K562 (cell line): ENCODE measurements around the gene ELMO1. TPM values are rescaled to one million over a fixed set of nuclear protein-coding genes. Genes with fewer than 3 reads are reported as not detected.

Experiments used
- ATAC-seq: fragments of 200-7000 bp; cut with Tn5 transposase; 3 replicates; pipeline ENCODE4 v1.9.1; 2020; ENCODE audit warnings: moderate library complexity
- BruUV-seq: library from RNA; stranded (reverse); fragments of 400-500 nt; replicated peaks from 2 replicates; lab custom pipeline; 2021; lab: Mats Ljungman, UMichigan
- CTCF ChIA-PET: fragments of 300-600 bp; formaldehyde crosslinking; extraction: SDS; loops from one replicate; lab custom pipeline; 2021; ENCODE audit warnings: low intra/inter-chr PET ratio; lab: Yijun Ruan, JAX
- POLR2A ChIA-PET: fragments of 300-600, 350-650 bp; sonication (Branson Sonifier 250); formaldehyde crosslinking; extraction: SDS; loops from one replicate; lab custom pipeline; 2021; ENCODE audit warnings: antibody characterized with exemption, inconsistent platforms; lab: Yijun Ruan, JAX
- DNase-seq, 4 experiments: peaks; one replicate each; pipeline versions ENCODE4 v3.0.0 to v3.0.0-alpha.2; 2011 to 2018; ENCODE audit warnings: low spot score in 3 of 4, mixed read lengths in 3 of 4; ENCODE audit errors: extremely low read depth in 1 of 4
- FAIRE-seq: peaks from 2 replicates; lab custom pipeline; 2011; peaks lifted over from hg19 to GRCh38; lab: Jason Lieb, UNC
- H2AFZ ChIP-seq: 2 replicates; pipeline ENCODE4 v1.6.0; 2011; ENCODE audit warnings: low read depth, low read length, control low read depth, inconsistent platforms
- H3K27ac ChIP-seq: fragments of 200-600 bp; 3 replicates; pipeline ENCODE4 v1.8.0; 2011; ENCODE audit warnings: low read depth, mild to moderate bottlenecking, control low read depth, inconsistent platforms, low read length, moderate library complexity, mixed read lengths; ENCODE audit errors: extremely low read depth
- H3K27me3 ChIP-seq, 2 experiments: fragments of 300-600 bp in 1 of 2; 2 replicates in 1 of 2; 3 replicates in 1 of 2; pipeline versions ENCODE4 v1.6.0 to v1.8.0; 2011; ENCODE audit warnings: inconsistent platforms in 2 of 2, low read length in 2 of 2, mild to moderate bottlenecking in 1 of 2, mixed read lengths in 1 of 2, moderate library complexity in 1 of 2; ENCODE audit not compliant: control insufficient read depth in 2 of 2, insufficient read depth in 2 of 2
- H3K36me3 ChIP-seq: fragments of 300-600 bp; 3 replicates; pipeline ENCODE4 v1.8.0; 2011; ENCODE audit warnings: mild to moderate bottlenecking, low read length, inconsistent platforms; ENCODE audit not compliant: control insufficient read depth, insufficient read depth
- H3K4me1 ChIP-seq, 2 experiments: fragments of 200-600 bp in 1 of 2; replicated peaks in 1 of 2; 2 replicates in 1 of 2; 3 replicates in 1 of 2; pipeline versions ENCODE4 v1.5.1 to v1.8.0; 2011; ENCODE audit warnings: inconsistent platforms in 2 of 2, low read length in 2 of 2, mild to moderate bottlenecking in 1 of 2, mixed read lengths in 1 of 2, moderate library complexity in 1 of 2; ENCODE audit not compliant: control insufficient read depth in 2 of 2, insufficient read depth in 2 of 2
- H3K4me2 ChIP-seq: 2 replicates; pipeline ENCODE4 v1.6.1; 2011; ENCODE audit warnings: low read length, control low read depth, inconsistent platforms, mixed read lengths; ENCODE audit not compliant: insufficient read depth
- H3K4me3 ChIP-seq: fragments of 200-600 bp; sonication (generic), shearing (Covaris generic); 2 replicates; pipeline ENCODE4 v1.5.1; 2016; ENCODE audit warnings: control low read depth, inconsistent platforms
- H3K79me2 ChIP-seq: fragments of 200-600 bp; 3 replicates; pipeline ENCODE4 v1.8.0; 2011; ENCODE audit warnings: low read length, inconsistent platforms; ENCODE audit not compliant: control insufficient read depth, insufficient read depth
- H3K9ac ChIP-seq, 2 experiments: 2 replicates each; pipeline versions ENCODE4 v1.6.0 to v1.6.1; 2011; ENCODE audit warnings: low read depth in 2 of 2, low read length in 2 of 2, control low read depth in 1 of 2, inconsistent platforms in 1 of 2, mild to moderate bottlenecking in 1 of 2, mixed read lengths in 1 of 2; ENCODE audit not compliant: insufficient read depth in 1 of 2
- H3K9me1 ChIP-seq: one replicate; pipeline ENCODE4 v1.6.0; 2011; ENCODE audit warnings: inconsistent platforms, mild to moderate bottlenecking, low read length, moderate library complexity; ENCODE audit not compliant: control insufficient read depth, insufficient read depth
- H3K9me3 ChIP-seq: replicated peaks from 2 replicates; pipeline ENCODE4 v1.5.1; 2011; ENCODE audit warnings: low read depth, low read length, inconsistent platforms; ENCODE audit not compliant: control insufficient read depth, insufficient read depth
- H4K20me1 ChIP-seq: replicated peaks from 2 replicates; pipeline ENCODE4 v1.6.1; 2011; ENCODE audit warnings: low read length, inconsistent platforms, mixed read lengths; ENCODE audit not compliant: control insufficient read depth, insufficient read depth
- CCAR2 ChIP-seq: fragments of 200-400 bp; formaldehyde crosslinking; IDR thresholded peaks from 2 replicates; pipeline ENCODE4 v1.6.1; 2017; ENCODE audit warnings: mild to moderate bottlenecking, low read depth, low read length
- ELK3 ChIP-seq: fragments of 450-650 bp; formaldehyde crosslinking; IDR thresholded peaks from 2 replicates; pipeline ENCODE4 v1.4.0; 2020; ENCODE audit warnings: mild to moderate bottlenecking
- ETS2 ChIP-seq: IDR thresholded peaks from 2 replicates; pipeline ENCODE4 v1.6.1; 2016; ENCODE audit warnings: borderline replicate concordance, missing genetic modification characterization, mild to moderate bottlenecking, moderate library complexity, missing compliant biosample characterization; ENCODE audit not compliant: poor library complexity, severe bottlenecking
- GTF2F1 ChIP-seq: IDR thresholded peaks from 2 replicates; pipeline ENCODE4 v1.6.1; 2011; ENCODE audit warnings: low read depth, low read length, improper control_type of control experiment
- HDAC2 ChIP-seq: fragments of 450-650 bp; IDR thresholded peaks from 2 replicates; pipeline ENCODE4 v1.6.1; 2016; ENCODE audit warnings: mild to moderate bottlenecking
- HDAC8 ChIP-seq: fragments of 450-650 bp; IDR thresholded peaks from 2 replicates; pipeline ENCODE4 v1.6.1; 2016; ENCODE audit warnings: mild to moderate bottlenecking, missing genetic modification characterization, moderate library complexity, missing compliant biosample characterization
- HSF4 ChIP-seq: fragments of 250-450 bp; sonication (Bioruptor Pico); IDR thresholded peaks from 2 replicates; pipeline ENCODE4 v2.1.2; 2022; ENCODE audit warnings: mild to moderate bottlenecking, moderate library complexity, borderline replicate concordance
- MAFK ChIP-seq: IDR thresholded peaks from 2 replicates; pipeline ENCODE4 v1.6.1; 2011; ENCODE audit warnings: low read length, improper control_type of control experiment
- MTF1 ChIP-seq: fragments of 250-450 bp; sonication (Bioruptor Pico); IDR thresholded peaks from 2 replicates; pipeline ENCODE4 v1.9.0; 2021; ENCODE audit warnings: moderate library complexity, mild to moderate bottlenecking, inconsistent platforms, borderline replicate concordance
- NCOA1 ChIP-seq: fragments of 450-650 bp; IDR thresholded peaks from 2 replicates; pipeline ENCODE4 v1.6.1; 2016; ENCODE audit warnings: low read depth
- NCOA4 ChIP-seq: fragments of 450-650 bp; IDR thresholded peaks from 2 replicates; pipeline ENCODE4 v1.6.1; 2018; ENCODE audit warnings: mild to moderate bottlenecking; ENCODE audit not compliant: partially characterized antibody
- NR4A1 ChIP-seq, 2 experiments: fragments of 250-450 bp in 1 of 2; fragments of 450-650 bp in 1 of 2; sonication (Bioruptor Pico) in 1 of 2; IDR thresholded peaks; 2 replicates each; pipeline versions ENCODE4 v1.4.0 to v1.6.1; 2016 to 2020; ENCODE audit warnings: mild to moderate bottlenecking in 2 of 2, missing compliant biosample characterization in 1 of 2, missing genetic modification characterization in 1 of 2, moderate library complexity in 1 of 2
- POLR2A ChIP-seq: fragments of 450-650 bp; conservative IDR thresholded peaks from 2 replicates; pipeline ENCODE4 v1.6.1; 2016
- RFX5 ChIP-seq: IDR thresholded peaks from 2 replicates; pipeline ENCODE4 v1.6.1; 2011; ENCODE audit warnings: low read depth, mild to moderate bottlenecking, improper control_type of control experiment, low read length
- SMARCE1 ChIP-seq: fragments of 450-650 bp; IDR thresholded peaks from 2 replicates; pipeline ENCODE4 v1.7.1; 2016; ENCODE audit warnings: mild to moderate bottlenecking
- TARDBP ChIP-seq: fragments of 450-650 bp; IDR thresholded peaks from 2 replicates; pipeline ENCODE4 v1.6.1; 2016
- ZC3H4 ChIP-seq: sonication (generic); formaldehyde crosslinking; IDR thresholded peaks from 2 replicates; pipeline ENCODE4 v1.9.0; 2021; ENCODE audit warnings: missing genetic modification reagents, borderline replicate concordance
- ZNF23 ChIP-seq: fragments of 250-450 bp; sonication (Bioruptor Pico); IDR thresholded peaks from 2 replicates; pipeline ENCODE4 v1.4.0; 2020; ENCODE audit warnings: mild to moderate bottlenecking
- ZNF263 ChIP-seq: sonication (generic); formaldehyde crosslinking; IDR thresholded peaks from 2 replicates; pipeline ENCODE4 v1.8.0; 2022; ENCODE audit warnings: mild to moderate bottlenecking, missing genetic modification reagents, borderline replicate concordance
- whole genome bisulfite sequencing: fragments of 100-300 bp; shearing (Covaris generic); methylation state at CpG from one replicate; pipeline ENCODE4 v1.1.6; 2016; ENCODE audit warnings: low coverage, mixed read lengths; ENCODE audit not compliant: insufficient coverage; ENCODE audit errors: missing lambda C conversion rate; 5-methylcytosine and 5-hydroxymethylcytosine counted together
- in situ Hi-C: fragments of 300-500 bp; cut with MboI; formaldehyde crosslinking; loops from 4 replicates; pipeline ENCODE4 v1.15.0; 2018; ENCODE audit warnings: inconsistent platforms, mixed read lengths
- intact Hi-C: fragments of 100-400 bp; cut with micrococcal nuclease; formaldehyde crosslinking; loops from 2 replicates; pipeline ENCODE4 v1.14.2; 2022
- polyA plus RNA-seq, 8 experiments: library from polyadenylated mRNA; depleted of rRNA in 4 of 8; stranded (reverse) in 5 of 8; unstranded in 3 of 8; fragments of >200 nt; fragmentation: Nextera tagmentation in 2 of 8; fragmentation: Illumina TruSeq in 1 of 8; extraction: Ambion mirVana in 2 of 8; extraction: Trizol in 1 of 8; gene quantifications; 2 replicates each; pipeline versions ENCODE4 v1.2.1 to v1.2.3, GENCODE V29; 2011 to 2014; ENCODE audit warnings: inconsistent platforms in 1 of 8, missing spikeins in 1 of 8
- total RNA-seq, 7 experiments: library from RNA; depleted of rRNA in 6 of 7; stranded (reverse); fragments of >200 nt in 6 of 7; fragmentation: Illumina TruSeq in 2 of 7; extraction: Trizol in 2 of 7; gene quantifications; 2 replicates each; pipeline versions ENCODE4 v1.2.1 to v1.2.3, GENCODE V29; 2011 to 2021; ENCODE audit warnings: low replicate concordance in 1 of 7
- TF ChIP-seq, protein P1 (sequence below): fragments of 250-450 bp; sonication (Bioruptor Pico); IDR thresholded peaks from 2 replicates; pipeline ENCODE4 v1.4.0; 2020

Gene ELMO1
- total and polyA plus RNA-seq, 9 of the 15 experiments (the other 6 are each of a cell fraction or from before 2014, with no cell fraction given): 0.36 to 7.2 (median 3.6) TPM

DNA sequence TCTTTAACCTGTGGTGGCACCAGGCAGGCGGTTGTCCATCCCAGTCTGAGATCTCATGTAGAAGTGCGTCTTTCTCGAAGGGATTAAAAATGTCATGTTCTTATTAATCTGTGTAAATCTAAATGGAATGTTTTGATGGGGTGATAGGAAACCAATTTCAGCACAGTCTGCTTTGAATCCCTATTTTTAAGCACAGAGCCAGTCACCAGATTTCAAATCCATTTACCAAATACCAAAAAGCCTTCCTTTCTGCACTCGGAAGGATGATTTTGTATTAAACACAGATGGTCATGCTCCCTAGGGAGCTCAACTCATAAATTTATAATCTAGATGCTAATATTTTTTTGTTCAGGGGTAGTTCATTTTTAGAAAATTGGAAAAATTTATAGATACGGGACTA lies 563.8 kb downstream of the ELMO1 start:
- no peak overlapping the region for H3K9ac ChIP-seq
- H4K20me1 ChIP-seq: no peaks in the 10 kb centered on the region
- no peak for TF ChIP-seq NCOA1
- TF ChIP-seq POLR2A: no peak
- no peak for TF ChIP-seq TARDBP
- no peak for TF ChIP-seq MAFK
- TF ChIP-seq NR4A1 (CRISPR knock-in tag; IDR thresholded peaks at IDR 0.05): no peak
- TF ChIP-seq NR4A1 (tag; IDR thresholded peaks at IDR 0.05): no peak
- TF ChIP-seq ZC3H4 (CRISPR knock-in tag): no peak
- TF ChIP-seq ZNF263: no peak
- TF ChIP-seq ETS2 (tag): no peak
- TF ChIP-seq ELK3 (CRISPR knock-in tag): no peak
- TF ChIP-seq GTF2F1: no peak
- no peak for TF ChIP-seq NCOA4
- TF ChIP-seq HSF4 (CRISPR knock-in tag): no peak
- no peak for TF ChIP-seq ZNF23
- TF ChIP-seq MTF1: no peak
- no peak for TF ChIP-seq RFX5
- TF ChIP-seq, protein P1, sequence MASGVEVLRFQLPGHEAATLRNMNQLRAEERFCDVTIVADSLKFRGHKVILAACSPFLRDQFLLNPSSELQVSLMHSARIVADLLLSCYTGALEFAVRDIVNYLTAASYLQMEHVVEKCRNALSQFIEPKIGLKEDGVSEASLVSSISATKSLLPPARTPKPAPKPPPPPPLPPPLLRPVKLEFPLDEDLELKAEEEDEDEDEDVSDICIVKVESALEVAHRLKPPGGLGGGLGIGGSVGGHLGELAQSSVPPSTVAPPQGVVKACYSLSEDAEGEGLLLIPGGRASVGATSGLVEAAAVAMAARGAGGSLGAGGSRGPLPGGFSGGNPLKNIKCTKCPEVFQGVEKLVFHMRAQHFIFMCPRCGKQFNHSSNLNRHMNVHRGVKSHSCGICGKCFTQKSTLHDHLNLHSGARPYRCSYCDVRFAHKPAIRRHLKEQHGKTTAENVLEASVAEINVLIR (CRISPR knock-in tag): no peak
- TF ChIP-seq HDAC8 (tag): no peak
- TF ChIP-seq HDAC2: no peak
- TF ChIP-seq CCAR2: no peak
- TF ChIP-seq SMARCE1: no peak
- TF ChIP-seq, all 486 proteins: peak for 0
- H3K4me1 ChIP-seq: no peaks in the 10 kb centered on the region
- no peak for ATAC-seq
- ChIA-PET POLR2A (interaction anchor here (1.3 kb wide), 1 partner anchor 13 kb away, joined by 3 read pairs; no protein-coding TSS in a partner anchor), CTCF (no interaction called here)
- H2AFZ ChIP-seq: no peak overlapping the region
- no peak overlapping the region for H3K4me3 ChIP-seq
- H3K27ac ChIP-seq: no peak overlapping the region
- H3K4me2 ChIP-seq: no peak overlapping the region
- FAIRE-seq: no peak
- no peaks in the 10 kb centered on the region for H3K9me3 ChIP-seq
- no TSS peak for BruUV-seq
- H3K79me2 ChIP-seq: no peaks in the 10 kb centered on the region
- H3K9me1 ChIP-seq: no peaks in the 10 kb centered on the region
- 2% methylated on average over 5 of the region's 5 CpGs for WGBS
- intact Hi-C loops: no loop called here
- H3K36me3 ChIP-seq: no peaks in the 10 kb centered on the region
- in situ Hi-C loops: no loop called here
- no peaks in the 10 kb centered on the region; a peak in 1 of 5 replicates for H3K27me3 ChIP-seq
- DNase-seq: no peak
